H9 (cell line): ENCODE results near the gene ZNF839. TPM values are rescaled to one million over a fixed set of nuclear protein-coding genes. Genes with fewer than 3 reads are reported as not detected.

ENCODE experiments used
- DNase-seq: peaks from one replicate; pipeline ENCODE4 v3.0.0-alpha.2; 2017
- H2AFZ ChIP-seq: one replicate; pipeline ENCODE4 v1.6.1; 2013; ENCODE audit warnings: mild to moderate bottlenecking, low read length, control low read depth, moderate library complexity
- H2AK5ac ChIP-seq: 2 replicates; pipeline ENCODE4 v1.6.1; 2013; ENCODE audit warnings: low read length, control low read depth, mixed read lengths; ENCODE audit not compliant: insufficient read length
- H2BK120ac ChIP-seq: one replicate; pipeline ENCODE4 v1.6.1; 2013; ENCODE audit warnings: low read depth, mild to moderate bottlenecking, low read length, control low read depth, inconsistent platforms; ENCODE audit not compliant: poor library complexity, severe bottlenecking
- H2BK12ac ChIP-seq: 2 replicates; pipeline ENCODE4 v1.6.1; 2013; ENCODE audit warnings: low read length, control low read depth, mixed read lengths, low read depth; ENCODE audit not compliant: insufficient read length
- H2BK15ac ChIP-seq: 2 replicates; pipeline ENCODE4 v1.6.1; 2013; ENCODE audit warnings: low read depth, low read length, control low read depth
- H2BK20ac ChIP-seq: one replicate; pipeline ENCODE4 v1.6.1; 2013; ENCODE audit warnings: low read depth, mild to moderate bottlenecking, low read length, control low read depth, inconsistent platforms; ENCODE audit not compliant: poor library complexity, severe bottlenecking
- H2BK5ac ChIP-seq: 2 replicates; pipeline ENCODE4 v1.6.1; 2013; ENCODE audit warnings: low read length, control low read depth, mixed read lengths; ENCODE audit not compliant: insufficient read length
- H3K14ac ChIP-seq: 2 replicates; pipeline ENCODE4 v1.6.1; 2013; ENCODE audit warnings: low read length, control low read depth; ENCODE audit not compliant: insufficient read depth
- H3K18ac ChIP-seq: 2 replicates; pipeline ENCODE4 v1.6.1; 2013; ENCODE audit warnings: low read depth, mild to moderate bottlenecking, mixed read lengths, low read length, control low read depth; ENCODE audit not compliant: insufficient read length
- H3K23ac ChIP-seq: 2 replicates; pipeline ENCODE4 v1.6.1; 2013; ENCODE audit warnings: low read length, control low read depth, mixed read lengths, low read depth; ENCODE audit not compliant: insufficient read length
- H3K23me2 ChIP-seq: 2 replicates; pipeline ENCODE4 v1.6.1; 2013; ENCODE audit warnings: low read depth, mild to moderate bottlenecking, mixed read lengths, low read length, control low read depth; ENCODE audit not compliant: insufficient read length, poor library complexity, severe bottlenecking
- H3K27ac ChIP-seq: 2 replicates; pipeline ENCODE4 v1.5.1; 2013; ENCODE audit warnings: low read length, control low read depth, mixed read lengths, low read depth; ENCODE audit not compliant: insufficient read length
- H3K27me3 ChIP-seq: 2 replicates; pipeline ENCODE4 v1.6.1; 2013; ENCODE audit warnings: low read length, control low read depth, inconsistent platforms; ENCODE audit not compliant: insufficient read depth
- H3K4ac ChIP-seq: 2 replicates; pipeline ENCODE4 v1.6.1; 2013; ENCODE audit warnings: low read depth, mild to moderate bottlenecking, control low read depth, inconsistent platforms, low read length, moderate library complexity
- H3K4me1 ChIP-seq: 2 replicates; pipeline ENCODE4 v1.6.1; 2013; ENCODE audit warnings: low read length, control low read depth, inconsistent platforms; ENCODE audit not compliant: insufficient read depth
- H3K4me2 ChIP-seq: 2 replicates; pipeline ENCODE4 v1.6.1; 2013; ENCODE audit warnings: low read length, control low read depth, mixed read lengths; ENCODE audit not compliant: insufficient read length, insufficient read depth
- H3K56ac ChIP-seq: 2 replicates; pipeline ENCODE4 v1.6.1; 2013; ENCODE audit warnings: low read depth, mild to moderate bottlenecking, mixed read lengths, low read length, control low read depth; ENCODE audit not compliant: insufficient read length
- H3K79me1 ChIP-seq: 2 replicates; pipeline ENCODE4 v1.6.1; 2013; ENCODE audit warnings: low read depth, mild to moderate bottlenecking, moderate library complexity, low read length, control low read depth, inconsistent platforms; ENCODE audit not compliant: insufficient read depth, poor library complexity, severe bottlenecking
- H3K79me2 ChIP-seq: 2 replicates; pipeline ENCODE4 v1.6.1; 2013; ENCODE audit warnings: low read length, control low read depth, inconsistent platforms; ENCODE audit not compliant: insufficient read depth
- H3K9ac ChIP-seq: 2 replicates; pipeline ENCODE4 v1.6.1; 2013; ENCODE audit warnings: low read length, control low read depth, mixed read lengths; ENCODE audit not compliant: insufficient read length; ENCODE audit errors: extremely low read depth
- H3K9me3 ChIP-seq: one replicate; pipeline ENCODE4 v1.6.1; 2013; ENCODE audit warnings: low read depth, low read length, inconsistent platforms; ENCODE audit not compliant: control insufficient read depth
- H3T11ph ChIP-seq: one replicate; pipeline ENCODE4 v1.6.1; 2013; ENCODE audit warnings: mild to moderate bottlenecking, low read length, control low read depth, inconsistent platforms
- H4K20me1 ChIP-seq: one replicate; pipeline ENCODE4 v1.6.1; 2013; ENCODE audit not compliant: control insufficient read depth, insufficient read length, insufficient read depth
- H4K5ac ChIP-seq: 2 replicates; pipeline ENCODE4 v1.6.1; 2013; ENCODE audit warnings: low read depth, mild to moderate bottlenecking, mixed read lengths, low read length, control low read depth; ENCODE audit not compliant: insufficient read length
- H4K8ac ChIP-seq: replicated peaks from 2 replicates; pipeline ENCODE4 v1.6.1; 2013; ENCODE audit warnings: low read length, control low read depth, mixed read lengths, low read depth; ENCODE audit not compliant: insufficient read length
- H4K91ac ChIP-seq: 2 replicates; pipeline ENCODE4 v1.6.1; 2013; ENCODE audit warnings: low read depth, mild to moderate bottlenecking, moderate library complexity, mixed read lengths, low read length, control low read depth; ENCODE audit not compliant: insufficient read length
- H3K27ac Mint-ChIP-seq, 3 experiments: 2 replicates in 2 of 3; 3 replicates in 1 of 3; pipeline ENCODE4 v1.8.0; 2020 to 2021; ENCODE audit warnings: mixed read lengths in 3 of 3, mild to moderate bottlenecking in 1 of 3, moderate library complexity in 1 of 3
- H3K27me3 Mint-ChIP-seq: 2 replicates; pipeline ENCODE4 v1.8.0; 2021; ENCODE audit warnings: low read depth, mild to moderate bottlenecking, moderate library complexity, mixed read lengths
- H3K36me3 Mint-ChIP-seq, 3 experiments: 2 replicates in 2 of 3; 3 replicates in 1 of 3; pipeline ENCODE4 v1.8.0; 2020 to 2021; ENCODE audit warnings: low read depth in 3 of 3, mixed read lengths in 3 of 3; ENCODE audit not compliant: insufficient read depth in 1 of 3
- H3K4me1 Mint-ChIP-seq, 2 experiments: 2 replicates each; pipeline ENCODE4 v1.8.0; 2020; ENCODE audit warnings: mixed read lengths in 2 of 2
- H3K4me3 Mint-ChIP-seq, 2 experiments: 2 replicates in 1 of 2; 3 replicates in 1 of 2; pipeline ENCODE4 v1.8.0; 2020 to 2021; ENCODE audit warnings: mild to moderate bottlenecking in 2 of 2, mixed read lengths in 2 of 2, moderate library complexity in 1 of 2
- H3K9me3 Mint-ChIP-seq, 2 experiments: 2 replicates in 1 of 2; 3 replicates in 1 of 2; pipeline ENCODE4 v1.8.0; 2020; ENCODE audit warnings: mild to moderate bottlenecking in 2 of 2, mixed read lengths in 2 of 2, moderate library complexity in 1 of 2
- CTCF ChIP-seq: fragments of 200-600 bp; sonication (generic); conservative IDR thresholded peaks from 3 replicates; pipeline ENCODE4 v1.8.0; 2021; ENCODE audit warnings: antibody characterized with exemption, mild to moderate bottlenecking
- total RNA-seq: library from RNA; stranded (reverse); gene quantifications from 2 replicates; pipeline ENCODE4 v1.2.1, GENCODE V29; 2021

Gene ZNF839
- total RNA-seq, 1 experiment from 2014 or later, result 9.4 TPM

DNA sequence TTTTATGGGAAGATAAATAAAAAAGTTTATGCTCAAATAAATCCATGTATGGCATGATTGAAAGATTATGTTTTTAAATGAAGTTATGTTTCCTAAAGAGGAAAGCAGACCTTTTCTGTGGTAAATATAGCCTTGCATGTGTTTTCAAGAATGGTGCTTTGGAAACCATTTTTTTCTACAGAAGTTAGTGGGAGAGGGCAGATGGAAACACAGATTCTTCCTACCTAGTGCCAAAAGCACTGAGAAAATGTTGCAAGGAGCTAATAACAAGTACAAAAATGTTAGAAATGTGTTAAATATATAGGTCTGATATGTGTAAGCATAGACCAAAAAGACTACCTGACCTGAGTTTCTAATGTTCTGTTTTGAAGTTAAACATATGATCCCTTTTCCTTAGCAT lies 67.5 kb downstream of the ZNF839 start:
- Histone ChIP-seq H4K91ac (no peak overlapping the region), H3K4me1 (no peaks in the 10 kb centered on the region; the same call in 1 of the 2 replicates), H2BK120ac (no peak overlapping the region), H4K8ac (no peak overlapping the region), H2AK5ac (no peak overlapping the region), H2BK12ac (no peak overlapping the region), H3K9me3 (no peaks in the 10 kb centered on the region), H3K56ac (no peak overlapping the region), H3K23me2 (no peaks in the 10 kb centered on the region), H3K14ac (no peak overlapping the region), H3K27me3 (no peaks in the 10 kb centered on the region), H3K79me2 (no peaks in the 10 kb centered on the region), H3K23ac (no peak overlapping the region), H3K79me1 (no peaks in the 10 kb centered on the region), H3K9ac (no peak overlapping the region), H3K18ac (no peak overlapping the region), H3K4ac (no peak overlapping the region), H2AFZ (no peak overlapping the region), H3K4me2 (no peak overlapping the region), H4K5ac (no peak overlapping the region), H2BK20ac (no peak overlapping the region), H2BK15ac (no peak overlapping the region), H3K27ac (no peak overlapping the region), H3T11ph (no peak overlapping the region), H4K20me1 (no peaks in the 10 kb centered on the region), H2BK5ac (no peak overlapping the region)
- no peaks in the 10 kb centered on the region for H3K27me3 Mint-ChIP-seq
- TF ChIP-seq CTCF, result no peak
- no peak overlapping the region; a peak in 1 of 7 replicates for H3K27ac Mint-ChIP-seq
- H3K36me3 Mint-ChIP-seq, result peaks cover 0 to 3% (median under 1%) of the 10 kb centered on the region in 3 experiments; a peak in 4 of 7 replicates
- peaks cover 5 to 6% of the 10 kb centered on the region in 2 experiments for H3K4me1 Mint-ChIP-seq
- no peak overlapping the region for H3K4me3 Mint-ChIP-seq
- H3K9me3 Mint-ChIP-seq, result no peaks in the 10 kb centered on the region; a peak in 1 of 5 replicates
- no peak for DNase-seq
